ES-I3 (cell line): ENCODE measurements around the gene URGCP.

Source experiments
- H3K36me3 ChIP-seq: 2 replicates; pipeline ENCODE4 v1.6.1; 2013; ENCODE audit warnings: mild to moderate bottlenecking, low read length, control low read depth, moderate library complexity; ENCODE audit not compliant: insufficient read depth
- H3K4me1 ChIP-seq: 2 replicates; pipeline ENCODE4 v1.6.1; 2013; ENCODE audit warnings: mild to moderate bottlenecking, control low read depth, low read length; ENCODE audit not compliant: insufficient read depth
- H3K9ac ChIP-seq: 2 replicates; pipeline ENCODE4 v1.6.1; 2013; ENCODE audit warnings: low read depth, mild to moderate bottlenecking, low read length, moderate library complexity
- H3K9me3 ChIP-seq: 2 replicates; pipeline ENCODE4 v1.6.1; 2013; ENCODE audit warnings: mild to moderate bottlenecking, low read length, moderate library complexity; ENCODE audit not compliant: control insufficient read depth, insufficient read depth

The URGCP gene

DNA sequence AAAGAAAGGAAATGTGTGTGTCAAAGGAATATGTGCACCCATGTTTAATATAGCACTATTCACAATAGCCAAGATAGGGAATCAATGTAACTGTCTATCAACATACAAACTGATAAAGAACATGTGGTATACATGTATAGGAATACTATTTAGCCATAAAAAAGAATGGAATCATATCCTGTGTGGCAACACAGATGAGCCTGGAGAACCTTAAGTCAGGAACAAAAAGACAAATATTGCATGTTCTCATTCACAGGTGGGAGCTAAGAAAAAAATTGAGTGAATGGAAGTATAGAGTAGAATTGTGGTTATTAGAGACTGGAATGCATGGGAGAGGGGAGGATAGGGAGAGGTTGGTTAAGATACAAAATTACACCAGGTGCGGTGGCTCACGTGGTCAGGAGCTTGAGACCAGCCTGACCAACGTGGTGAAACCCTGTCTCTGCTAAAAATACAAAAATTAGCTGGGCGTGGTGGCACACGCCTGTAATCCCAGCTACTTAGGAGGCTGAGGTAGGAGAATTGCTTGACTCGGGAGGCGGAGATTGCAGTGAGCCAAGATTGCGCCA, 10.5 kb downstream of the URGCP start:
- Histone ChIP-seq H3K9ac (no peak overlapping the region), H3K9me3 (no peaks in the 10 kb centered on the region), H3K4me1 (no peaks in the 10 kb centered on the region), H3K36me3 (no peaks in the 10 kb centered on the region)

DNA sequence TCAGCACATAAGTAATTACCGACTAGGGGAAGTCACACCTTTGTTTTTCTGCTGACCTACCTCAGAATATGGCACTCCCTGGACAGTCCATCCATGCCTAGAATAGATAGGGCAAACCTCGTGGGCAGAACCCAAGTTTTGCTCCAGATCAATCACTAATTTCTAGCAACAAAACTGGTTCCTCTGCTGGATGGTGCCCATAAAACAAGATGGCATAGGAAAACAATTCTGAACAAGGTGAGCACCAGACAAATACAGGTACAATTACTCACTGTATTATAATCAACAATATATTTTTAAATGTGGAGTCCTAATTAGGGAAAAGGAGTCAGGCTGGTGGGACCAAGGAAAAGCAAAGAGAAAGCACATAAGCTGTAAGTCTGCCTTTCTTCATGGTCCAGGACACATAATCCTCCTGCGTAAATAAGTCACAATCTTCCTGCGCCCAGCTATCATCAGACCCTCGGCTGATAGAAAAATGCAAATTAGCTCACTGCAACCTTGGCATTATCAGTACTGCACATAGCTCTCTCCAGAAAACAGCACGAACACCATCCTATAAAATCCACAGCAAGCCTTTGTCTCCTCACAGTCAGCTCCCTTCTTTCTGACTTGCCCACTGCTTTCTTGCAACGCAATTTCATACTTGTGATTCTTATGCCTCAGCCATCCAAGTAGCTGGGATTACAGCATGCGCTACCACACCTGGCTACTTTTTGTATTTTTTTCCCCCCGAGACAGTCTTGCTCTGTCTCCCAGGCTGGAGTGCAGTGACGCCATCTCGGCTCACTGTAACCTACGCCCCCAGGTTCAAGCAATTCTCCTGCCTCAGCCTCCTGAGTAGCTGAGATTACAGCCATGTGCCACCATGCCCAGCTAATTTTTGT, 15.1 kb downstream of the URGCP start:
- H3K9me3 ChIP-seq: no peaks in the 10 kb centered on the region

DNA sequence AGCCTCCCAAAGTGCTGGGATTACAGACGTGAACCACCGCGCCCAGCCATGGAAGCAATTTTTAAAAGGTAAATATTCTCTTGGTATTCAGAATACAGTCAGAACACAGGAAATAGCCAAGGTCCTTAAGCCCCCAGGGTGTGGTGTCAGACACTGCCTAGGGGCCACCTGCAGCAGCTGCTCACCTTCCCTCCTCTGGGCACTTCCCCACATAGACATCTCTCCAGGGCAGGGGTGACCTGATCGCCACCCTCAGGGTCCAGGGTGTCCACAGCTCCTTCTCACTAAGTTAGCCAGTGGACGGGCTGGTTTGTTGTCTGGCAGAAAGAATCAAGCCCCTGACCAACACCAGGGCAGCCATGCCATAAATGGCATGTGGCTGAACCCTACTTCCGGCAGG, 15.9 kb downstream of the URGCP start:
- Histone ChIP-seq H3K4me1 (0 out of 2 replicates have a peak, but pooled peaks cover 5% of the 10 kb centered on the region), H3K36me3 (no peaks in the 10 kb centered on the region), H3K9me3 (no peaks in the 10 kb centered on the region), H3K9ac (no peak overlapping the region)

More for the DNA sequence above, 15.1 kb downstream of the URGCP start:
- Histone ChIP-seq H3K9ac (no peak overlapping the region), H3K4me1 (0 out of 2 replicates have a peak, but pooled peaks cover 5% of the 10 kb centered on the region), H3K36me3 (no peaks in the 10 kb centered on the region)

DNA sequence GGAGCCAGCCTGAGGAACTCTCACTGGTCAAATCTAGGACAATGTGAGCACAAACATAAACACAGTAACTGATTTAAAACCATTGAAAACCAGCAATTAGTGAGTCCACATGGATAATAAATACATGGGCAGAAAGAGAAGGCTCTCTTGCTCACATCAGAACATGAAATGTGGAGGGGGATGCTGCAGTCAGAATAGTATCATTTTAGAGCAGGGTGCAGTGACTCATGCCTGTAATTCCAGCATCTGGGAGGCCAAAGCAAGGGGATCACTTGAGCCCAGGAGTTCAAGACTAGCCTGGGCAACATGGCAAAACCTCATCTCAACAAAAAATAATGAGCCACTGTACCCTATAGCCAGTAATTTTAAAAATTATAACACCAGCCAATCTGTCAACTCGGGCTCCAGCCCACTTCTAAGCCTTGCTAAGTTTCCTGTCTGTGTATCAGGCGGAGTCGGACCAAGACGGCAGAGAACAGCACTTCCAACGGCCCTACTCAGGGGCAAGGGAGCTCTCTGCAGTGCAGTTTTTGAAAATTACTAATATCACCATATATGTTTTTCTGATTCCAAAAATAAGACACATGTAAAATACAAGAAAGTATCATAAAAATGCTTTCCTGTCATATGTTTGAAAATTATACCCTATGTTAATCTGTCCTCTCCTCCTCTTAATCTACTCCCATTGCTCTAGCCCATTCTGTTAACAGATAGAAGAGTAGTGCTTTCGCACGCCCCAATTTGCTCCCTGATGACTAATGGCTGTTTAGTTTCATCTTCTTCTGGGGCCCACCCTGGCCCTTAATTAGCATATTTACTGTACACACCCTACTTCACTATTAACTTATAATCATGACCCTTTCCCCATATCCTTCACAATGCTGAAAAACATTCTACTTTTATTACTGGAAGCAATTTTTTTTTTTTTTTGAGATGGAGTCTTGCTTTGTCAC, 17.1 kb downstream of the URGCP start:
- Histone ChIP-seq H3K9ac (no peak overlapping the region), H3K4me1 (0 out of 2 replicates have a peak, but pooled peaks cover 5% of the 10 kb centered on the region), H3K36me3 (no peaks in the 10 kb centered on the region), H3K9me3 (no peaks in the 10 kb centered on the region)

DNA sequence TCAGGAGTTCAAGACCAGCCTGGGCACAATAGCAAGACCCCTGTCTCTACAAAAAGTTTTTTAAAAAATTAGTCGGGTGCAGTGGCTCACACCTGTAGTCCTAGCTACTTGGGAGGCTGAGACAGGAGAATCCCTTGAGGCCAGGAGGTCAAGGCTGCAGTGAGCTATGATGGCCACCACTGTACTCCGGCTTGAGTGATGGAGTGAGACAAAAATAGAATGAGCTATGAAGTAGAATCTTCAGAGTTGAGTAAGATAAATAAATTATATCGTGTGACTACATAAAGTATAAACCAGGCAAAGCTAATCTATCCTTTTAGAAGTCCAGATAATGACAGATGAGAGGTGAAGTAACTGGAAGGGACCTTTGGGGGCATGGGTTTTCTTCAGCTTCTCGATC, 21.8 kb downstream of the URGCP start:
- peaks cover 17% of the 10 kb centered on the region for H3K4me1 ChIP-seq
- H3K9ac ChIP-seq: no peak overlapping the region
- peaks cover 4% of the 10 kb centered on the region for H3K36me3 ChIP-seq
- no peaks in the 10 kb centered on the region for H3K9me3 ChIP-seq

DNA sequence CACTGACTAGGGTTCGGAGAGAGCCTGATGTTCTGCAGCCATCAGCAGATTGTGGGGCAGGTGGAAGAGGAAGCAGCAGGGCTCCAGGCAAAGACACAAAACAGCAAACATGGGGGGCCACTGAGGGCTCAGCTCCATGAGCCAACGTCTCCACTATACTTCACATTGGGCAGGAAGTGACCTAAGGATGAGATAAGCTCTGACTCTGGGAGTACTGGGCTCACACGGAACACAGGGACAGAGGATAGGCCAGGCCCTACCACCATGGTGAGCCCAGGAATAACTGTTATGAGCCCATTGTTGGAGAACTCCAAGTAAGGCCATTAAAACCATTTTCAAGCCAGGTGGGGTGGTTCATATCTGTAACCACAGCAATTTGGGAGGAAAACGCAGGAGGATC, 22.2 kb downstream of the URGCP start:
- peaks cover 13% of the 10 kb centered on the region for H3K4me1 ChIP-seq
- H3K9me3 ChIP-seq: no peaks in the 10 kb centered on the region
- H3K9ac ChIP-seq: no peak overlapping the region
- H3K36me3 ChIP-seq: peaks cover 4% of the 10 kb centered on the region

DNA sequence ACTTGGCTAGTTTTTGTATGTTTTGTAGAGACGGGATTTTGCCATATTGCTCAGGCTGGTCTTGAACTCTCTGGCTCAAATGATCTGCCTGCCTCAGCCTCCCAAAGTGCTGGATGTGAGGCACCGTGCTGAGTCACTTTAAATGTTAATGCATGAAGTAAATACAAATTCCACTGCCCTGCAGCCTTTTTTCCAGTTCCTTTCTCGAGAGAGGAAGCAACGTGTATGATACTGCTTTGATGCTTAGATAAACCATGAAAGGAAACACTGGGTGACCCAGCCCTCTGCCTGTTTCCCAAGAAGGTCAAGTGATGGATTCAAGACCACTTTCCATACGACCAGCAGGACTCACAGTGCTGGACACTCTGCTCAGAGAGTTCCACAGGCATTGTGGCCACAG, 25.8 kb downstream of the URGCP start:
- Histone ChIP-seq H3K36me3 (peaks cover 4% of the 10 kb centered on the region), H3K9ac (no peak overlapping the region), H3K4me1 (peaks cover 12% of the 10 kb centered on the region), H3K9me3 (no peaks in the 10 kb centered on the region)

DNA sequence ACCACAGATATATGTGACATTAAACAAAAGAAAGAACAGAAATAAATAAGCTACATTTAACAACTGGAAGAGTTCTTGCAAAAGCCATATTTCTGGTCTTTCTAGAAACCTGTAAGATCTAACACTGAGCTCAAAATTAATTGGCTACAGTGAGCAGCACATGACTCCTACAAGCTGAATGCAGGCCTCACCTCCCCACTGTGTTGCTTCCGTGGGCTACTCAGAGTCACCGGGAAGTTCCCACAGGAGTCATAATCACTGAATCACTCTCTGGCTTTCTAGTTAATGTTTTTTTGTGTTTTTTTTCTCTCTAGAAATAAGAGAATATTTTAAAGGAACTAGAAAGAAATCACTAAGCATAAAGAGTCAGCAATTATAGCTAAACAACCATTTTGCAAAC, 26.9 kb downstream of the URGCP start:
- Histone ChIP-seq H3K4me1 (peaks cover 12% of the 10 kb centered on the region), H3K36me3 (peaks cover 4% of the 10 kb centered on the region), H3K9ac (no peak overlapping the region), H3K9me3 (no peaks in the 10 kb centered on the region)

DNA sequence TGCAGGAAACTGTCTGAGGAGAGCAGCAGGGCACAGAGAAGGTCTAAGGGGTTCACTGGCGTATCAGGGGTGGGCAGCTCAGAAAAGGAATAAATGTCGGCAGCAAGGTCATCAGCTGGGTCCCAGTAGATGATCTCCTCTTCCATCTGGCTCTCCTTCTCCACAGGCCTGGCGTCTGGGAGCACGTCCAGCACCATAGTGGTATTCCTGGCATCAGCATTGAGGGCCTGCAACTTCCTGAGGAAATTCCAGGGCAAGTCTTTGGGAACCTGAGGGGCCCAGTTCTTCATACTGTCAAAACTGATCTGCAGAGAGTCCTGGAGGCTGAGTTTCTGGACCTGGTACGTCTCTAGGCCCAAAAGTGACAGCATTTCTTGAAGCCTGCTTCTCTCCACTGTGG, 27.5 kb downstream of the URGCP start:
- no peaks in the 10 kb centered on the region for H3K9me3 ChIP-seq
- H3K4me1 ChIP-seq: peaks cover 12% of the 10 kb centered on the region
- H3K9ac ChIP-seq: no peak overlapping the region
- H3K36me3 ChIP-seq: peaks cover 4% of the 10 kb centered on the region

DNA sequence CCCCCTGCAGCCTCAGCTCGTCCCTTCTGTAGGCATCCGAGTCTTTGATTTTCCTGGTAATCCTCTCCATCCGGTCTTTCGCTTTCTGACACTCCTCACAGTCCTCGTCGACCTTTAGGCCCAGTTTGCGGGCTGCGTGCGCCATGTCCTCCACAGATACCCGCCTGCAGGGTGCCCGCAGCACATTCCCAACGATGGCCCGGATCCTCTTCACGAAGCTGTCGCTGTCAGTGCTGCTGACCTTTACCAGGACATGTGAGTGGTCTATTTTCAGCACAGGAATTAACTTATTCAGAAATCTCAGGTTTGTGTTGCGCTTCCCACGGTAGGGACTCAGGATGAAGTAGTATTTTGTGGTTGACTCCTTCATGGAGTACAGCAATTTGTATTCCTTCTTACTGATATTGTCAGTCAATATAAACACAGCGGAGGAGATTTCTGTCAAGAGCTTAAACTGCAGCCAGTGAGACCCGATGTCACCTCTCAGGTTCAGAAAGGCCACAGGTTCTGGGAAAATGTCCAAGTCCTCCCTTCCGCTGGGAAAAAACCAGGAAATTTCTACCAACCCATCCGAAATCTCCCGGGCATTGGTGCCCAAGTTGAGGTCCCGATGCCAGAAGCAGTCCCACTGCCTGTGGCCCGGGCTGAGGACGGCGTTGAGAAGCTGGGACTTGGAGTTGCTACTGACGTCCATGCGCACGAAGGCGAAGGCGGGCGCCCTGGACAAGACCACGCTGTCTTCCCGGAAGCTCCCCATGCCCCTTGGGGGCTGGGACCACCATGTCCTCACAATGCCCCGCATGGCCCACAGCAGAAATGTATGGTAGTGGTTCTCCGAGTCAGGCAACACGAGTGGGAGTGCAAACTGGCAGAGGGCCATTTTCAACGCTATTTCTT, 28.2 kb downstream of the URGCP start:
- no peak overlapping the region for H3K9ac ChIP-seq
- no peaks in the 10 kb centered on the region for H3K9me3 ChIP-seq
- peaks cover 12% of the 10 kb centered on the region for H3K4me1 ChIP-seq
- peaks cover 4% of the 10 kb centered on the region for H3K36me3 ChIP-seq

DNA sequence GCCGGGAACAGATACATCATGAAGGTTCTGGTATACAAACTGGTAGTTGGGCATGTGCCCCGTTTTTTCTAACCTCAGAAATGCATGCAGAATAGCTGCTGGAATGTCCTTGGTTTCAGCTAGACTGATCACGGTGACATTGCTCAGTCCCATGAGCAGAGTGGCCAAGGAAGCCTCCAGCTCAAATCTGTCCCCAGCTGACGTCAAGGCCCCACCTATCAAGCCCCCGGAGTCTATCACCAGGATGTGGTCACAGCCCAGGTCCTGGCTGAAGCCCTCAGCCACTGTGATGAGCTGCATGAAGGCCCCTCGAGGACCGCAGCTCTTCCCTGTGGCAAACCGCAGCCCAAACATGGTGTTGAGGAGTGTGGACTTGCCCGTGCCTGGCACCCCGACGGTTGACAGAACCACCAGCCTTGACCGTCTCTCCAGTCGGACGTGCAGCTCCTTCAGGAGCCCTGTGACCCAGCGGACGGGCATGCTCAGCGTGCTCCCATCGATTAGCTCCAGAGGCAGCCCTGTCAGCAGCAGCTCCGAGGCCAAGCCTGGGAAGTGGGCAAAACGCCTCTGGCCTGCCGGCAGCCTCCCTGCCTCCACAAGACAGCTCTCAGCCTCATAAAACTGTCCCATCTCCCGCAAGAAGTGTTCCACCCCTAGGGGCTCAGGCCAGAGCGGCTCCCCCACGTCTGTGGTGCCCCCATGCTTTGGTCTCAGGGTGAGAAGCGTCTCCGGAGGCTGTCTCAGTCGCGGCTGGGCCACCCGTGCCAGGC, 29.2 kb downstream of the URGCP start:
- H3K9me3 ChIP-seq: no peaks in the 10 kb centered on the region
- peaks cover 4% of the 10 kb centered on the region for H3K36me3 ChIP-seq
- peaks cover 16% of the 10 kb centered on the region for H3K4me1 ChIP-seq
- no peak overlapping the region for H3K9ac ChIP-seq

DNA sequence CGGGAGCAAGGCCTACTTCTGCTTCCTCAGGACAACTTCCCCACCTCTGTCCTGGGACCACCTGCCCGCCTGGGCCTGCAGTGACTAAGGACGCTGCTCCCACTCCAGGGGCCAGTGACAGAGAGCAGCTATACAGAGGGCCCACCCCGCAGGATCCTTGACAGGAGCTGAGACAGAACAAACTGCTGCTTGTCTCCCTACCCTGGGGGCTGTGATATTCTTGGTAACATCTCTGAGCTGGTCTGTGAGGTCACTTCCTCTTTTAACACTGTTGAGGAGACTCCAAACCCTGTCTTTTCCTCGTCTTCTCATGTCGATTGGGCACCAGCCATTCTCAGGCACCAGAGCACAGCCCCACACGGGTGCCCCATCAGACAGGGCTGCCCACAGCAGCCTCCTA, 30.2 kb downstream of the URGCP start:
- no peaks in the 10 kb centered on the region for H3K9me3 ChIP-seq
- H3K4me1 ChIP-seq: peaks cover 21% of the 10 kb centered on the region
- H3K36me3 ChIP-seq: peaks cover 4% of the 10 kb centered on the region; the same call in 1 of the 2 replicates
- no peak overlapping the region for H3K9ac ChIP-seq

DNA sequence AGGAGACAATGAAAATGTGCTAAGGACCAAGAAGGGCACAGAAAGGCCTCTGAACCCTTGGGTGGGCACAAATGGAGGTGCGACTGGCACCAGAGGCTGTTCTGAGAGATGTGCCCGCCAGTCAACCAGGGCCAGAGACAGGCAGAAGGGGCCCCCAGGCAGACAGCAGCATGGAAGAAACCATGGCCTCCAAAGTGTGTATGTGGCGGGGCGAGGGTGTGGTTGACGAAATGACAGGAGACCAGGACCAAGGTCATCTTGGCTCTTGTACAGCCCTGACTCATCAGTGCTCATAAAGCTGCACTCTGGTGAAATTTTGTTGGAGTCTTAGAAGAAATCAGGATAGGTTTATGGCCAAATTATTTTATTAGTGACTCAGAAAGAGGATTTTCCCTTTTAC, 33.1 kb downstream of the URGCP start:
- no peaks in the 10 kb centered on the region for H3K36me3 ChIP-seq
- no peak overlapping the region for H3K9ac ChIP-seq
- no peaks in the 10 kb centered on the region for H3K9me3 ChIP-seq
- H3K4me1 ChIP-seq: peaks cover 20% of the 10 kb centered on the region
